Bronchial epithelial cell (primary cell): ENCODE results near the gene PTPN4. TPM values are rescaled to one million over a fixed set of nuclear protein-coding genes. Genes with fewer than 3 reads are reported as not detected.
"Not testable (repeated sequence)": the region's sequence is repeated elsewhere in the genome, so short reads cannot be mapped to it uniquely, and the experiment has no call there.

Experiments used
- DNase-seq: peaks from one replicate; pipeline ENCODE4 v3.0.0-alpha.2; 2010; ENCODE audit warnings: low read depth
- FAIRE-seq: peaks from 2 replicates; lab custom pipeline; 2011; peaks lifted over from hg19 to GRCh38; lab: Jason Lieb, UNC
- H3K27me3 ChIP-seq: 2 replicates; pipeline ENCODE4 v1.5.1; 2011; ENCODE audit warnings: low read length; ENCODE audit not compliant: control insufficient read depth, insufficient read depth
- H3K36me3 ChIP-seq: 2 replicates; pipeline ENCODE4 v1.5.1; 2011; ENCODE audit warnings: low read length; ENCODE audit not compliant: control insufficient read depth, insufficient read depth
- H3K4me3 ChIP-seq: 2 replicates; pipeline ENCODE4 v1.5.1; 2011; ENCODE audit warnings: mild to moderate bottlenecking, low read depth, low read length, control low read depth
- CTCF ChIP-seq: IDR thresholded peaks from 2 replicates; pipeline ENCODE4 v1.5.1; 2011; ENCODE audit warnings: mild to moderate bottlenecking, moderate library complexity, low read length, control low read depth, inconsistent platforms; ENCODE audit not compliant: insufficient read depth, severe bottlenecking
- total RNA-seq: library from RNA; depleted of rRNA; stranded (reverse); fragments of >200 nt; gene quantifications from 2 replicates; pipeline ENCODE4 v1.2.1, GENCODE V29; 2014

The PTPN4 gene
- total RNA-seq, 1 donor from 2014 or later, result 20.5 TPM

- Histone ChIP-seq H3K36me3 (no peaks in the 10 kb centered on the region), H3K4me3 (no peak overlapping the region), H3K27me3 (no peaks in the 10 kb centered on the region)
- FAIRE-seq (no peak), DNase-seq (no peak)
- TF ChIP-seq CTCF, result no peak
These were observed 33.2 kb downstream of the PTPN4 start for GRCh38 chr2:119792907-119793312.

DNA sequence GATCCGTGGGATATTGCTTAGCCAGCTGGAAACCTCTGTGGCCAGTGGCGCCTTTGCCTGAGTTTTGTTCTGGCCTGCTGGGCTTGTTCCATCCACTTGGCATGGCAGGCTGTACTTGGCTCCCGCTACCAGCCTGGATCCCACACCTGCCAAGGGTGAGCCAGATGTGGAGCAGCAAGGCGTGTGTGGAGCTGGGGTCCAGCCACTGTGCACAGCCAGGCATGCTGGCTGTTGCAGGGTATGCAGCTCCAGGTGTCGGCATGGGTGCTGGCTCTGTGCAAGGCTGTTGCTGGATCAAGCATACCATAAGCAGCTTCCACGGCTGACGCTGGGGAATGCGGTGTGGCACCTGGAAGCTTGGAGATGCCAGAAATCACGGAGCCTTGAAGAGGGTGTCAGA, 34.5 kb downstream of the PTPN4 start:
- Histone ChIP-seq H3K36me3 (no peaks in the 10 kb centered on the region), H3K27me3 (no peaks in the 10 kb centered on the region), H3K4me3 (no peak overlapping the region)
- no peak for TF ChIP-seq CTCF
- FAIRE-seq, result no peak
- DNase-seq, result no peak

- TF ChIP-seq CTCF, result no peak
- Histone ChIP-seq H3K4me3 (no peak overlapping the region), H3K36me3 (no peaks in the 10 kb centered on the region), H3K27me3 (no peaks in the 10 kb centered on the region)
- DNase-seq, result no peak
- no peak for FAIRE-seq
These were observed 35.9 kb downstream of the PTPN4 start for GRCh38 chr2:119795309-119796303.

- DNase-seq (no peak), FAIRE-seq (no peak)
- no peaks in the 10 kb centered on the region for H3K27me3 ChIP-seq
- no peak for TF ChIP-seq CTCF
- H3K4me3 ChIP-seq, result no peak overlapping the region
- H3K36me3 ChIP-seq, result no peaks in the 10 kb centered on the region
These were observed 40.7 kb downstream of the PTPN4 start for GRCh38 chr2:119800376-119800902.

- FAIRE-seq, result no peak
- no peak for TF ChIP-seq CTCF
- H3K27me3 ChIP-seq, result no peaks in the 10 kb centered on the region
- no peak overlapping the region for H3K4me3 ChIP-seq
- no peaks in the 10 kb centered on the region for H3K36me3 ChIP-seq
- DNase-seq, result no peak
These were observed 41.3 kb downstream of the PTPN4 start for GRCh38 chr2:119801040-119801439.

- not testable (repeated sequence) for DNase-seq, H3K4me3 ChIP-seq, H3K36me3 ChIP-seq, H3K27me3 ChIP-seq, FAIRE-seq
These were observed 42.3 kb downstream of the PTPN4 start for GRCh38 chr2:119801989-119802388.
